ENCODE data around the gene CFAP69. TPM values are rescaled to one million over a fixed set of nuclear protein-coding genes. Genes with fewer than 3 reads are reported as not detected.
"Not testable (repeated sequence)": the region's sequence is repeated elsewhere in the genome, so short reads cannot be mapped to it uniquely, and the experiment has no call there.

The CFAP69 gene
- total RNA-seq, 3 donors from 2014 or later, result 0.20 TPM; not detected in 2

GRCh38 chr7:90320801-90321494 lies 76.0 kb downstream of the CFAP69 start, which contains the start of gene FAM237B:
Gene FAM237B (minus strand): TSS chr7:90321304. CDS start chr7:90319748, 1,556 bp downstream.
- Mint-ChIP-seq H3K4me1 (ENCODE audit: low read depth) (peaks cover 7% of the 10 kb centered on the region), H3K27me3 (ENCODE audit: low read depth) (peaks cover 58% of the 10 kb centered on the region), H3K9me3 (no peaks in the 10 kb centered on the region), H3K36me3 (ENCODE audit: insufficient read depth) (no peaks in the 10 kb centered on the region), H3K4me3 (no peak within 1 kb of the TSS)
- no peak for DNase-seq
- ATAC-seq, result peak; percentile 46 to 71

DNA sequence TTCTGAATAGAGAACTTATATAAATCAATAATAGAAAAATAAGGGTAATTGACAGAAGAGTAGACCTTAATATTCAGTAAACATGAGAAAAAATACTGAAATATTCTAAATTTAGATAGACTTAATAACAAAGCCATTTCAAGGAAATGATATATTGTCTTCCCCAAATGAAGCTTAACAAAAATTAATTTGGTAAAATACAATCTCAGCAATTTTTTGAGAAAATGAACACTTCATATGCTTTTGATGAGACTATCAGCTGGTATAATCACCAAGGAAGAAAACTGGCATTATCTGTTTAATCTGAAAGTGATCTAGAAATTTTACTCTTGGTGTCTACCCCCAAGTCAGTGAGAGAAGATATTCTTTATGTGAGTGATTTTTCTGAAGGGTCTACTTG lies 77.9 kb downstream of the CFAP69 start:
- peaks cover 49% of the 10 kb centered on the region for H3K27me3 Mint-ChIP-seq (ENCODE audit: low read depth)
- DNase-seq (no peak), ATAC-seq (no peak)
- H3K4me3 Mint-ChIP-seq, result no peak overlapping the region
- peaks cover 7% of the 10 kb centered on the region for H3K4me1 Mint-ChIP-seq (ENCODE audit: low read depth)
- H3K36me3 Mint-ChIP-seq (ENCODE audit: insufficient read depth), result no peaks in the 10 kb centered on the region
- no peaks in the 10 kb centered on the region for H3K9me3 Mint-ChIP-seq

DNA sequence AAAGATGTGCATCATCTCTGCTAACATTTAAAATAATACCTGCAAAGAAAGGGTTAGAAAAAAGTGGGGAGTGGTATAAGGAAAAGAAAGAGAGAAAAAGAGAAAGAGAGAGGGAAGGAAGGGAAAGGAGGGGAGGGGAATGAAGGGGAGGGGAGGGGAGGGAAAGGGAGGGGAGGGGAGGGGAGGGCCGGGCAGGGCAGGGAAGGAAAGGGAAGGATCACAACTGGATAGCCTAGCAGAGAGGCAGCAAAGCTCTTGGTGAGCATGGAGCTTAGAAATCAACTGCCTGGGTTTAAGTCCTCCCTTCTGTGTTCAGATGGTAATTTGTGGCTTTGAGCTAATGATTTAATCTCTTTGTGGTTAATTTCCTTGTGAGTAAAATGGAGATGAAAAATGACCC lies 81.5 kb downstream of the CFAP69 start:
- no peak for DNase-seq
- Mint-ChIP-seq H3K9me3 (no peaks in the 10 kb centered on the region), H3K27me3 (ENCODE audit: low read depth) (peaks cover 23% of the 10 kb centered on the region), H3K4me1 (ENCODE audit: low read depth) (peaks cover 1% of the 10 kb centered on the region), H3K36me3 (ENCODE audit: insufficient read depth) (no peaks in the 10 kb centered on the region), H3K4me3 (no peak overlapping the region)
- no peak for ATAC-seq

GRCh38 chr7:90334193-90334843 lies 89.3 kb downstream of the CFAP69 start:
- Mint-ChIP-seq H3K9me3 (no peaks in the 10 kb centered on the region), H3K36me3 (ENCODE audit: insufficient read depth) (no peaks in the 10 kb centered on the region), H3K4me1 (ENCODE audit: low read depth) (no peaks in the 10 kb centered on the region), H3K4me3 (no peak overlapping the region), H3K27me3 (ENCODE audit: low read depth) (no peaks in the 10 kb centered on the region)
- DNase-seq (no peak), ATAC-seq (no peak)

DNA sequence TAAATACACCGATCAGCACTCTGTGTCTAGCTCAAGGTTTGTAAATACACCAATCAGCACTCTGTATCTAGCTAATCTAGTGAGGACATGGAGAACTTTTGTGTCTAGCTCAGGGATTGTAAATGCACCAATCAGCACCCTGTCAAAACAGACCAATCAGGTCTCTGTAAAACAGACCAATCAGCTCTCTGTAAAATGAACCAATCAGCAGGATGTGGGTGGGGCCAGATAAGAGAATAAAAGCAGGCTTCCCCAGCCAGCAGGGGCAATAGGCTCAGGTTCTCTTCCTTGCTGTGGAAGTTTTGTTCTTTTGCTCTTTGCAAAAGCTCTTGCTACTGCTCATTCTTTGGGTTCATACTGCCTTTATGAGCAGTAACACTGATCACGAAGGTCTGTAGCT lies 90.0 kb downstream of the CFAP69 start:
- not testable (repeated sequence) for H3K4me1 Mint-ChIP-seq (ENCODE audit: low read depth); H3K27me3 Mint-ChIP-seq (ENCODE audit: low read depth); H3K4me3 Mint-ChIP-seq; ATAC-seq; H3K36me3 Mint-ChIP-seq (ENCODE audit: insufficient read depth); DNase-seq; H3K9me3 Mint-ChIP-seq

GRCh38 chr7:90337106-90337505 lies 92.1 kb downstream of the CFAP69 start:
- Mint-ChIP-seq H3K9me3 (no peaks in the 10 kb centered on the region), H3K36me3 (ENCODE audit: insufficient read depth) (no peaks in the 10 kb centered on the region), H3K27me3 (ENCODE audit: low read depth) (no peaks in the 10 kb centered on the region), H3K4me3 (no peak overlapping the region), H3K4me1 (ENCODE audit: low read depth) (no peaks in the 10 kb centered on the region)
- DNase-seq, result no peak
- no peak for ATAC-seq

DNA sequence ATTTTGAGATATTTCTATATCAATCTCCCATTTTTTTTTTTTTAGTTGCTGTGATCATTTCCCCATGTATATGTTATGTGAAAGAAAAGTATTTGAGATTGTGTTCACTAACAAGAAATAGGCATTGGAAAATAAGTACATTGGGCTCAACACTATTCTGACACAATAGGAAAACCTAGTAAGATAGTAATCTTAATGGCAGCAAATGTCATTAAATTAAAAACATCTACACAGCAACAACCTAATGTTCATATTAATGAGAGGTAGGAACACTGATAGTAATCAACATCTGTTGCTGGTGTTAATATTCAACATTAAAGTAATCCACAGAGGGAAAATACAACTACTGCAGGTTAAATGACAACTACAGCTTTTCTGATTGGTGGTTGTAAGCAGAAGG lies 100.0 kb downstream of the CFAP69 start:
- ATAC-seq (no peak), DNase-seq (no peak)
- H3K36me3 Mint-ChIP-seq (ENCODE audit: insufficient read depth), result peaks cover 5% of the 10 kb centered on the region
- no peaks in the 10 kb centered on the region for H3K27me3 Mint-ChIP-seq (ENCODE audit: low read depth)
- peak overlapping the region; percentile 93 for H3K4me3 Mint-ChIP-seq
- peaks cover 38% of the 10 kb centered on the region for H3K4me1 Mint-ChIP-seq (ENCODE audit: low read depth)
- no peaks in the 10 kb centered on the region for H3K9me3 Mint-ChIP-seq

GRCh38 chr7:90345595-90346335 lies 100.8 kb downstream of the CFAP69 start:
- Mint-ChIP-seq H3K36me3 (ENCODE audit: insufficient read depth) (peaks cover 10% of the 10 kb centered on the region), H3K27me3 (ENCODE audit: low read depth) (no peaks in the 10 kb centered on the region), H3K4me1 (ENCODE audit: low read depth) (peaks cover 41% of the 10 kb centered on the region), H3K9me3 (no peaks in the 10 kb centered on the region), H3K4me3 (peak overlapping the region; percentile 93)
- ATAC-seq (peak; percentile 15 to 16), DNase-seq (no peak)

- Mint-ChIP-seq H3K27me3 (ENCODE audit: low read depth) (no peaks in the 10 kb centered on the region), H3K4me3 (peak within 1 kb of the TSS; percentile 93), H3K36me3 (ENCODE audit: insufficient read depth) (peaks cover 11% of the 10 kb centered on the region), H3K4me1 (ENCODE audit: low read depth) (peaks cover 42% of the 10 kb centered on the region), H3K9me3 (no peaks in the 10 kb centered on the region)
- ATAC-seq, result peak; percentile 91 to 95
- DNase-seq, result peak; percentile 96
These were observed 101.6 kb downstream of the CFAP69 start, which contains the start of gene GTPBP10 for GRCh38 chr7:90346336-90347125. Gene GTPBP10 (plus strand): TSS chr7:90346716. CDS start chr7:90346742, 26 bp downstream.

GRCh38 chr7:90347759-90348158 lies 102.8 kb downstream of the CFAP69 start:
- Mint-ChIP-seq H3K27me3 (ENCODE audit: low read depth) (no peaks in the 10 kb centered on the region), H3K36me3 (ENCODE audit: insufficient read depth) (peaks cover 14% of the 10 kb centered on the region), H3K9me3 (no peaks in the 10 kb centered on the region), H3K4me3 (peak overlapping the region; percentile 93), H3K4me1 (ENCODE audit: low read depth) (peaks cover 50% of the 10 kb centered on the region)
- ATAC-seq, result no peak
- DNase-seq, result no peak

DNA sequence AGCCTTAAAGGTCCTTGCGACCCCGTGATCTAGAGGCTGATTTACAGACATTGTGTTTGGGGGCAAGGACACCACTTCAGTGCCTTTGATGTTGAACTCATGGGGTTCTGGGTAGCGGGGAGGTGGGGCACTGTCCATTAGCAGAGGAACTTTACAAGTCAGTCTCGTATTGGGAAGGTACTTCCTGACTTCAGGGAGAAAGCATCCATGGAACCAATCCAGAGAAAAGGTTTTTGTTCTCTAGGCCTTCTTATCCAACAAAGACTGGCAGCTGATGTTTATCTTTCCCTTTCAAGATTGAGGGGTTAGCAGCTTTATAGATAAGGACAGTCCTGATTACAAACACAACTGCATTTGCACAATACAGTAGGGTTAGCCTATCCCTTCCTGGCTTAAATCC lies 104.3 kb downstream of the CFAP69 start:
- ATAC-seq (no peak), DNase-seq (no peak)
- Mint-ChIP-seq H3K9me3 (no peaks in the 10 kb centered on the region), H3K27me3 (ENCODE audit: low read depth) (no peaks in the 10 kb centered on the region), H3K4me3 (no peak overlapping the region), H3K4me1 (ENCODE audit: low read depth) (peaks cover 52% of the 10 kb centered on the region), H3K36me3 (ENCODE audit: insufficient read depth) (peaks cover 21% of the 10 kb centered on the region)

- Mint-ChIP-seq H3K4me1 (ENCODE audit: low read depth) (peaks cover 51% of the 10 kb centered on the region), H3K36me3 (ENCODE audit: insufficient read depth) (peaks cover 21% of the 10 kb centered on the region)
- H3K9me3 Mint-ChIP-seq; ATAC-seq; H3K27me3 Mint-ChIP-seq (ENCODE audit: low read depth); DNase-seq; H3K4me3 Mint-ChIP-seq: not testable (repeated sequence)
These were observed 105.1 kb downstream of the CFAP69 start for GRCh38 chr7:90350032-90350431.

DNA sequence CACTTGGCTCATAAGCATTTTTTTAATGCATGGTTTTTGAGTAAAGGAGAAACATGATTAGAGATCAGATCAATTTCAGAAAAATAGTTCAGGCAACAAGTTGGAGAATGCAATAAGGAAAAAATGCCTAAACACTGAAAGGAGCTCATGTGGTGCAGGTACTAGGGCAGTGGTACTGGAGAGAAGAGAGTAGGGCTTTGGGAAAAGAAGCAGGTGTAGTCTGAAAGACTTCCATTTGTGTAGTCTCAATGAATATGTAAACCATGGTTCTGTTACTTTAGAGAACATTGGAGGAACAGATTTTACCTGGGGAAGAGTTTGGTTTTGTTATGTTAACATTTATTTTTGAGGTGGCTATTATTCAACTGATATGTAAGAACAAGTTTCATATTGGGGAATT lies 107.0 kb downstream of the CFAP69 start:
- H3K4me3 Mint-ChIP-seq, result no peak overlapping the region
- peaks cover 3% of the 10 kb centered on the region for H3K9me3 Mint-ChIP-seq
- H3K27me3 Mint-ChIP-seq (ENCODE audit: low read depth), result no peaks in the 10 kb centered on the region
- peaks cover 35% of the 10 kb centered on the region for H3K4me1 Mint-ChIP-seq (ENCODE audit: low read depth)
- no peak for DNase-seq
- H3K36me3 Mint-ChIP-seq (ENCODE audit: insufficient read depth), result peaks cover 32% of the 10 kb centered on the region
- ATAC-seq, result no peak
